ENCODE results near the gene FBXO40.

Gene FBXO40

DNA sequence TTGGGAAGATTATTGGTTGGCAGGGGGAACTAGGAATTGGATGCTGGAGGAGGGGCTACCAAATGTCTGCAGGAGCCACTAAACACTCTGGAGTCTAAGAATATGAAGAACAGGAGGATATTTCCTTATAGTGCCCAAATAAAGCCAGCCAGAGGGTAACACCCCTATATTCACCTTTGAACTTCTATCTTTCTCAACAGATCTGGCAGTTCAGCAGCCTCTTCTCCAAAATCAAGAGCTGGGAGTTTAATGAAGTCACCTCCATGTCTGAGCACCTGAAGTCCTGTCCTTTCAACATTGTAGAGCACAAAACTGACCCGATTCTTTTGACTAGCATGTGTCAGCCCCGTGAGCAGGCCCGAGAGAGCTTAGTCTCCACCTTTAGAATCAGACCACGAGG, 33.3 kb downstream of the FBXO40 start:
- H3K36me3 ChIP-seq (ENCODE audit: control insufficient read depth, insufficient read depth, low read length), result no peaks in the 10 kb centered on the region
- no peaks in the 10 kb centered on the region for H3K9me3 ChIP-seq (ENCODE audit: control insufficient read depth, low read length)
- H3K4me3 ChIP-seq (ENCODE audit: low read length), result no peak overlapping the region
- H3K27me3 ChIP-seq (ENCODE audit: control insufficient read depth, insufficient read depth, low read length), result no peaks in the 10 kb centered on the region
- H3K4me1 ChIP-seq (ENCODE audit: control insufficient read depth, insufficient read depth, low read length), result no peaks in the 10 kb centered on the region
- H3K9ac ChIP-seq (ENCODE audit: low read length), result no peak overlapping the region

GRCh38 chr3:121627211-121627610, 34.0 kb downstream of the FBXO40 start:
- H3K36me3 ChIP-seq (ENCODE audit: control insufficient read depth, insufficient read depth, low read length), result no peaks in the 10 kb centered on the region
- no peaks in the 10 kb centered on the region for H3K27me3 ChIP-seq (ENCODE audit: control insufficient read depth, insufficient read depth, low read length)
- H3K9me3 ChIP-seq (ENCODE audit: control insufficient read depth, low read length), result no peaks in the 10 kb centered on the region
- H3K9ac ChIP-seq (ENCODE audit: low read length), result no peak overlapping the region
- no peak overlapping the region for H3K4me3 ChIP-seq (ENCODE audit: low read length)
- no peaks in the 10 kb centered on the region for H3K4me1 ChIP-seq (ENCODE audit: control insufficient read depth, insufficient read depth, low read length)

DNA sequence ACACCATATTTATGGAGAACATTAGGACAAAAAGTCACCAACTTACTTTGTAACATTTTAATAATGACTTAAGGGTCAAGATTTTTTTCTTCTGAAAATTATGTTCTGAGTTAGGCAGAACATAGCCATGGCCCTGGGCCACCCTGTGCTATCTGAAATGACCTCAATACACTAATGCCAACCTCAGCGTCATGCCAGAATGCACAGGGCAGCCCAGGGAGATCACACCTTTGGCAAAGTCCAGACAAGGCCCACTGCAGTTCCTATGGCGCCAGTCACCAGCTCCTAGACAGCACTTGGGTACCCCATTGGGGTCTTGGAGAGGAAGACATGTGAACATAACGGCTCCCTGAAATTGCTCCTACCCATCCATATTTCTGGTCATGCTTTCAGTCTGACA, 34.4 kb downstream of the FBXO40 start:
- Histone ChIP-seq H3K4me1 (ENCODE audit: control insufficient read depth, insufficient read depth, low read length) (no peaks in the 10 kb centered on the region), H3K4me3 (ENCODE audit: low read length) (no peak overlapping the region), H3K36me3 (ENCODE audit: control insufficient read depth, insufficient read depth, low read length) (no peaks in the 10 kb centered on the region), H3K9ac (ENCODE audit: low read length) (no peak overlapping the region), H3K27me3 (ENCODE audit: control insufficient read depth, insufficient read depth, low read length) (no peaks in the 10 kb centered on the region), H3K9me3 (ENCODE audit: control insufficient read depth, low read length) (no peaks in the 10 kb centered on the region)

- Histone ChIP-seq H3K9ac (ENCODE audit: low read length) (no peak overlapping the region), H3K27me3 (ENCODE audit: control insufficient read depth, insufficient read depth, low read length) (no peaks in the 10 kb centered on the region), H3K4me3 (ENCODE audit: low read length) (no peak overlapping the region), H3K4me1 (ENCODE audit: control insufficient read depth, insufficient read depth, low read length) (no peaks in the 10 kb centered on the region), H3K36me3 (ENCODE audit: control insufficient read depth, insufficient read depth, low read length) (no peaks in the 10 kb centered on the region), H3K9me3 (ENCODE audit: control insufficient read depth, low read length) (no peaks in the 10 kb centered on the region)
Measured at GRCh38 chr3:121629601-121630000, 36.4 kb downstream of the FBXO40 start.

DNA sequence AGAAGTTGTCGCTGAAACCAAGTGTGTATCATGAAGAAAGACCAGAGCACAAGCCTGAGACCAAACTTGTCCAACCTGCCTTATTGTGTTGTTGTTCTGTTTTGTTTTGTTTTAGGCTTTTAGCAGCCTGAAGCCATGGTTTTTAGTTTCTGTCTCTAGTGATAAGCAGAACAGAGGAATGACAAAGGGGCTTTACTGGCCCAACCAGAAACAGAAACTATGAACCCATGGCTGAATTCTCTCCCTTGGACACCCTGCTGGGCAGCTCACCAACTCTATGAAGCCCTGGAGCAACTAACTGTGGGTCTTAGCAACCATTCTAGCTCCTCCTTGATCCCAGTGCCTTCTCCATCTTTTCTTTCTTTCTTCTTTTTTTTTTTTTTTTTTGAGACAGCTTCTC, 37.2 kb downstream of the FBXO40 start:
- no peaks in the 10 kb centered on the region for H3K4me1 ChIP-seq (ENCODE audit: control insufficient read depth, insufficient read depth, low read length)
- no peak overlapping the region for H3K4me3 ChIP-seq (ENCODE audit: low read length)
- H3K9me3 ChIP-seq (ENCODE audit: control insufficient read depth, low read length), result no peaks in the 10 kb centered on the region
- H3K36me3 ChIP-seq (ENCODE audit: control insufficient read depth, insufficient read depth, low read length), result no peaks in the 10 kb centered on the region
- H3K27me3 ChIP-seq (ENCODE audit: control insufficient read depth, insufficient read depth, low read length), result no peaks in the 10 kb centered on the region
- no peak overlapping the region for H3K9ac ChIP-seq (ENCODE audit: low read length)

GRCh38 chr3:121637922-121638321, 44.7 kb downstream of the FBXO40 start:
- no peak overlapping the region for H3K4me3 ChIP-seq (ENCODE audit: low read length)
- H3K9ac ChIP-seq (ENCODE audit: low read length), result no peak overlapping the region
- H3K4me1 ChIP-seq (ENCODE audit: control insufficient read depth, insufficient read depth, low read length), result no peaks in the 10 kb centered on the region
- no peaks in the 10 kb centered on the region for H3K36me3 ChIP-seq (ENCODE audit: control insufficient read depth, insufficient read depth, low read length)
- H3K27me3 ChIP-seq (ENCODE audit: control insufficient read depth, insufficient read depth, low read length), result no peaks in the 10 kb centered on the region
- no peaks in the 10 kb centered on the region for H3K9me3 ChIP-seq (ENCODE audit: control insufficient read depth, low read length)

GRCh38 chr3:121641127-121641526, 47.9 kb downstream of the FBXO40 start:
- Histone ChIP-seq H3K9ac (ENCODE audit: low read length) (no peak overlapping the region), H3K27me3 (ENCODE audit: control insufficient read depth, insufficient read depth, low read length) (no peaks in the 10 kb centered on the region), H3K4me1 (ENCODE audit: control insufficient read depth, insufficient read depth, low read length) (no peaks in the 10 kb centered on the region), H3K36me3 (ENCODE audit: control insufficient read depth, insufficient read depth, low read length) (no peaks in the 10 kb centered on the region), H3K4me3 (ENCODE audit: low read length) (no peak overlapping the region), H3K9me3 (ENCODE audit: control insufficient read depth, low read length) (no peaks in the 10 kb centered on the region)

DNA sequence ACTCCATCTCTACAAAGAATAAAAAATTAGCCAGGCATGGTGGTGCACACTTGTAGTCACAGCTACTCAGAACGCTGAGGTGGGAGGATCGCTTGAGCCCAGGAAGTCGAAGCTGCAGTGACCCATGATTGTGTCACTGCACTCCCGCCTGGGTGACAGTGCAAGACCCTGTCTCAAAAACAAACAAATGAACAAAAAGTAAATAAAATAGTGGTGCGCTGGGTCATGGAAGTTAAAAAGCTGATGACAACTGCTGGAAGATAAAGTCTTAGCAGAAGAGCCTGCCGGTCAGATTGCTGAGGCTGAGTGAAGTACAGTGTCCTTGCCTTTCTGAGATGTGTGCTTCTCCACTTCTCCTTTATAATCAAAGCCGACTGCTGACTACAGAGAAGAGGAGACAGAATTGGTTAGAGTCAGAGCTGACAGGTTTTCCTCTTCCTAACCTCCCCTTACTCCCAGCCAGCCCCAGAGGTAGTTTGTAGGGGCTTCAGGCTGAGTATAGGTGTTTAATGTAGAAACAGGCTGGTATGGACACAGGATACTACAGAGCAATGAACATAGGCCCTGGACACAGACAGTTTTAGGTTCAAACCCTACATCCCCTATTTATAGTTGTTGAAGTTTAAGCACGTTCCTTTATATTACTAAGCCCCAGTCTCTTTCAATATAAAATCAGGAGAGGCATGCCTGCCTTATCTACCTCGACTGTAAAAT, 49.6 kb downstream of the FBXO40 start:
- Histone ChIP-seq H3K9me3 (ENCODE audit: control insufficient read depth, low read length) (no peaks in the 10 kb centered on the region), H3K4me1 (ENCODE audit: control insufficient read depth, insufficient read depth, low read length) (no peaks in the 10 kb centered on the region), H3K4me3 (ENCODE audit: low read length) (no peak overlapping the region), H3K27me3 (ENCODE audit: control insufficient read depth, insufficient read depth, low read length) (no peaks in the 10 kb centered on the region), H3K9ac (ENCODE audit: low read length) (no peak overlapping the region), H3K36me3 (ENCODE audit: control insufficient read depth, insufficient read depth, low read length) (no peaks in the 10 kb centered on the region)

- Histone ChIP-seq H3K36me3 (ENCODE audit: control insufficient read depth, insufficient read depth, low read length) (no peaks in the 10 kb centered on the region), H3K27me3 (ENCODE audit: control insufficient read depth, insufficient read depth, low read length) (no peaks in the 10 kb centered on the region), H3K9me3 (ENCODE audit: control insufficient read depth, low read length) (no peaks in the 10 kb centered on the region), H3K9ac (ENCODE audit: low read length) (no peak overlapping the region), H3K4me3 (ENCODE audit: low read length) (no peak overlapping the region), H3K4me1 (ENCODE audit: control insufficient read depth, insufficient read depth, low read length) (no peaks in the 10 kb centered on the region)
Measured at GRCh38 chr3:121645054-121645453, 51.9 kb downstream of the FBXO40 start.

GRCh38 chr3:121648219-121648958, 55.2 kb downstream of the FBXO40 start:
- Histone ChIP-seq H3K27me3 (ENCODE audit: control insufficient read depth, insufficient read depth, low read length) (no peaks in the 10 kb centered on the region), H3K4me1 (ENCODE audit: control insufficient read depth, insufficient read depth, low read length) (no peaks in the 10 kb centered on the region), H3K9me3 (ENCODE audit: control insufficient read depth, low read length) (no peaks in the 10 kb centered on the region), H3K9ac (ENCODE audit: low read length) (no peak overlapping the region), H3K36me3 (ENCODE audit: control insufficient read depth, insufficient read depth, low read length) (no peaks in the 10 kb centered on the region), H3K4me3 (ENCODE audit: low read length) (no peak overlapping the region)

GRCh38 chr3:121649645-121650044, 56.5 kb downstream of the FBXO40 start:
- no peaks in the 10 kb centered on the region for H3K27me3 ChIP-seq (ENCODE audit: control insufficient read depth, insufficient read depth, low read length)
- no peaks in the 10 kb centered on the region for H3K4me1 ChIP-seq (ENCODE audit: control insufficient read depth, insufficient read depth, low read length)
- no peak overlapping the region for H3K9ac ChIP-seq (ENCODE audit: low read length)
- no peaks in the 10 kb centered on the region for H3K9me3 ChIP-seq (ENCODE audit: control insufficient read depth, low read length)
- no peak overlapping the region for H3K4me3 ChIP-seq (ENCODE audit: low read length)
- H3K36me3 ChIP-seq (ENCODE audit: control insufficient read depth, insufficient read depth, low read length), result no peaks in the 10 kb centered on the region

DNA sequence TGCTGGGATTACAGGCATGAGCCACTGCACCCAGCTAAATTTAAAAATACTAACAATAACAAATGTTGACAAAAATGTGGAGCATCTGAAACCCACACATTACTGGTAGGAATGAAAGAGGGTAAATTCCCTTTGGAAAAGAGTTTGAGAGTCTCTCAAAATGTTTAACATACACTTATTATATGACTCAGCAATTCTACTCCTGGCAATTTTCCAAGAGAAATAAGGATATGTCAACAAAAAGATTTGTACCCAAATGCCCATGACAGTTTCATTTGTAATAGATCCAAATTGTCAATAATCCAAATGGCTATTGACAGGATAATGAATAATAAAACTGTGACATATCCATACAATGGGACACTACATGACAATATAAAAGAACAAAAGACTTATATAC, 58.5 kb downstream of the FBXO40 start:
- Histone ChIP-seq H3K36me3 (ENCODE audit: control insufficient read depth, insufficient read depth, low read length) (no peaks in the 10 kb centered on the region), H3K27me3 (ENCODE audit: control insufficient read depth, insufficient read depth, low read length) (no peaks in the 10 kb centered on the region), H3K4me3 (ENCODE audit: low read length) (no peak overlapping the region), H3K9ac (ENCODE audit: low read length) (no peak overlapping the region), H3K9me3 (ENCODE audit: control insufficient read depth, low read length) (no peaks in the 10 kb centered on the region), H3K4me1 (ENCODE audit: control insufficient read depth, insufficient read depth, low read length) (no peaks in the 10 kb centered on the region)
